ENCODE results near the gene PTPRH. TPM values are rescaled to one million over a fixed set of nuclear protein-coding genes. Genes with fewer than 3 reads are reported as not detected.

PTPRH gene
- total RNA-seq, 6 experiments from 2014 or later = 0.45 to 1.0 (median 0.59) TPM

- no peak for TF ChIP-seq CTCF (IDR thresholded peaks at IDR 0.05)
- Mint-ChIP-seq H3K9me3 (no peaks in the 10 kb centered on the region), H3K4me3 (no peak overlapping the region), H3K36me3 (ENCODE audit: low read depth) (no peaks in the 10 kb centered on the region), H3K27ac (no peak overlapping the region), H3K27me3 (ENCODE audit: insufficient read depth) (peaks cover 8% of the 10 kb centered on the region), H3K4me1 (ENCODE audit: low read depth) (peaks cover 5% of the 10 kb centered on the region)
- no peak for DNase-seq
Measured at GRCh38 chr19:55137915-55138314, 71.4 kb downstream of the PTPRH start.

GRCh38 chr19:55136399-55137102 lies 72.8 kb downstream of the PTPRH start:
- H3K9me3 Mint-ChIP-seq = no peaks in the 10 kb centered on the region
- DNase-seq = no peak
- peaks cover 6% of the 10 kb centered on the region for H3K4me1 Mint-ChIP-seq (ENCODE audit: low read depth)
- H3K36me3 Mint-ChIP-seq (ENCODE audit: low read depth) = no peaks in the 10 kb centered on the region
- TF ChIP-seq CTCF (IDR thresholded peaks at IDR 0.05) = no peak
- no peak overlapping the region for H3K27ac Mint-ChIP-seq
- no peak overlapping the region for H3K4me3 Mint-ChIP-seq
- peaks cover 10% of the 10 kb centered on the region for H3K27me3 Mint-ChIP-seq (ENCODE audit: insufficient read depth)

GRCh38 chr19:55134736-55135135 lies 74.6 kb downstream of the PTPRH start:
- DNase-seq = no peak
- Mint-ChIP-seq H3K27me3 (ENCODE audit: insufficient read depth) (peaks cover 15% of the 10 kb centered on the region), H3K36me3 (ENCODE audit: low read depth) (no peaks in the 10 kb centered on the region), H3K4me1 (ENCODE audit: low read depth) (peaks cover 7% of the 10 kb centered on the region; the same call in 1 of the 2 replicates), H3K9me3 (no peaks in the 10 kb centered on the region), H3K27ac (no peak overlapping the region), H3K4me3 (no peak overlapping the region)
- no peak for TF ChIP-seq CTCF (IDR thresholded peaks at IDR 0.05)

- TF ChIP-seq CTCF (IDR thresholded peaks at IDR 0.05) = no peak
- Mint-ChIP-seq H3K9me3 (no peaks in the 10 kb centered on the region), H3K4me1 (ENCODE audit: low read depth) (peaks cover 7% of the 10 kb centered on the region; the same call in 1 of the 2 replicates)
Measured at GRCh38 chr19:55133639-55134444, 75.5 kb downstream of the PTPRH start.

GRCh38 chr19:55132453-55133129 lies 76.7 kb downstream of the PTPRH start:
- DNase-seq = no peak
- H3K36me3 Mint-ChIP-seq (ENCODE audit: low read depth) = no peaks in the 10 kb centered on the region
- no peaks in the 10 kb centered on the region for H3K9me3 Mint-ChIP-seq
- no peak overlapping the region for H3K27ac Mint-ChIP-seq
- peaks cover 26% of the 10 kb centered on the region for H3K27me3 Mint-ChIP-seq (ENCODE audit: insufficient read depth)
- H3K4me1 Mint-ChIP-seq (ENCODE audit: low read depth) = peaks cover 7% of the 10 kb centered on the region; the same call in 1 of the 2 replicates
- H3K4me3 Mint-ChIP-seq = no peak overlapping the region
- no peak; the same call in 1 of the 2 replicates for TF ChIP-seq CTCF (IDR thresholded peaks at IDR 0.05)

More at GRCh38 chr19:55133639-55134444, 75.5 kb downstream of the PTPRH start:
- H3K27ac Mint-ChIP-seq = no peak overlapping the region
- DNase-seq = no peak
- no peaks in the 10 kb centered on the region for H3K36me3 Mint-ChIP-seq (ENCODE audit: low read depth)
- peaks cover 15% of the 10 kb centered on the region for H3K27me3 Mint-ChIP-seq (ENCODE audit: insufficient read depth)
- H3K4me3 Mint-ChIP-seq = no peak overlapping the region

Measured in HFFc6 (cell line).